ENCODE data around the gene ADIG.
"Not testable (repeated sequence)": the region's sequence is repeated elsewhere in the genome, so short reads cannot be mapped to it uniquely, and the experiment has no call there.

ADIG gene

DNA sequence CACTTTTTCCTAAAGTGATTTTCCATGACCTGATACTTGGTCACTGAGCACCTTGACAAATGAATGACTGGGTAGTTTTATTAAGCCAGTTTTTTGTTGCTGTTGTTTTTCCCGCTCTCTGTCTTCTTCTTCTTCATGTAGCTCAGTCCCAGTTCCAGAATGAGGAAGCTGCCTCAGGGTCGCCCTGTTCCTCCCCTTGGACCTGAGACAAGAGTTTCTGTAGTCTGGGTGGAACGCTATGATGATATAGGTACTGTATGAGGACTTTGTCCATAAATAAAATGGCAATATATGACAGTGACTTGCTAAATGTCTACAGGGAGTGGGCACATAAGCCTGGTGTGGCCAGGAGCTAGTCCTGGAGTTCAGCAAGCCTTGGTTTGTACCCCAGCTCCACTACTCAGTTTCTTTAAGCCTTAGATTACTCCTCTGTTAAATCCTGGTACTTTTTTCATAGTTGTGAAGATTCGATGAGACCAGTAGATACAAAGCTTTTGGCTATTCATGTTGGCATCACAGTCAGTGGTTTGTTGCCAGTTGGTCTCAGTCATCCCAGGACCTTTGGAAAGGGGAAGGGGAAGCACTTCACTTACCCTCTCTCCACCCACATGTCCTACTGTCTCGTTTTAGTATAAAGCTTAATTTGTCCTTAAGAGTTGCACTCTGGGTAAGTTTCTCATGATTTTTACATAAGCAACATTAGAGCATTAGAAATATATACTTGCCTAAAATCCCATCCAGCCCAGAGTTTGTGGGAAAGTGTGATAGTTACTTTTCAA lies 11.1 kb upstream of the ADIG start:
- no peak for DNase-seq (ENCODE audit: low read depth in 1 of 2, low spot score in 1 of 2)

DNA sequence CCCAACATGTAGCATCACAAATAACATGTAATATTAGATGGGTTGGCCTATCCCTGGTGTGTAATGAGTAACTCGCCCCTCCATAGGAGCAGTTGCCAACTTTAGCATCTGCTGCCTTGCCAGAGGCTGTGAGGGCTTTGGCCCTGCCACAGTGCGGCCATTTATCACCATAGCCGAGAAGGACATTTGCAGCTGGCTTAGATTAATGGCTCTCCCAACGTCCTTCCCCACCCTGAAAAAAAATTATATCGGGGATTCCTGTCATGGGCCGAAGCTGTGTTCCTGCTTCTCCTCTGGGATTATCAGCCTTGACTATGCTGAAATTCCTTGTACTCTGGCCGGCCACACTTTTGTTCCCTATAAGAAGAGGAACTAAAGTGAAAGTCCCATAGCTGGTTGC lies 7.6 kb upstream of the ADIG start:
- no peak for DNase-seq (ENCODE audit: low read depth in 1 of 2, low spot score in 1 of 2)

DNA sequence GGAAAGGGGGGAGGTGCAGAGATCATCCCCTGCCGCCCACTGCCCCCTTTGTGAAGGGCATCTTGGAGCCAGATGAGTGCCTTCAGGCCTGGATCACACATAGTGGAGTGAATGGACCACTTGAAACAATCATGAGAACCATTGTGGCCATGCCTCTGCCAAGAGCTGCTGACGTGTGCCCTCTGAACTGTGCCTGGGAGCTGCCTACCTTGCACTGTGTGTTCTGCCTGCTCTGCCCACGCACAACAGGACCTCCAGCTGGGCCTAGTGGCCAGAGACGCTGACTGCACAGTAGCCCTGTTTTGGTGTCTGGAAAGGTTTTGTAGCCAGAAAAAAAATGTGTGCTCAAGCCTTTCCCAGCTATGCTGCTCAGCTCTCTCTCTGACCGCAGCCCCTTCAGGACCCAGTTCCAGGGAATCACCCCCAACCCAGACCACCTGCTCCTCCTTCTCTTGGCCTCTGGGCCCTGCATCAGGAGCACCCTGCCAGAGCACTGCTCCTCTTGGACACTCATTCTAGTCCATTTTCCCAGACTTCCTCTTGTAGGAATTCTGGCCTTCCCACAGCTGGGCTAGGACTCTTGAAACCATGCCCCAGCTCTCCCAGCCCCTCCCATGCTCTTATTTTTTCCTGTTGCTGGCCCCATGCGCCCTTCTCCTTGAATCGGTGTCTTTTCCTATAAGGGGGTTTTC lies 1.6 kb upstream of the ADIG start:
- DNase-seq (ENCODE audit: low read depth in 1 of 2, low spot score in 1 of 2): no peak

DNA sequence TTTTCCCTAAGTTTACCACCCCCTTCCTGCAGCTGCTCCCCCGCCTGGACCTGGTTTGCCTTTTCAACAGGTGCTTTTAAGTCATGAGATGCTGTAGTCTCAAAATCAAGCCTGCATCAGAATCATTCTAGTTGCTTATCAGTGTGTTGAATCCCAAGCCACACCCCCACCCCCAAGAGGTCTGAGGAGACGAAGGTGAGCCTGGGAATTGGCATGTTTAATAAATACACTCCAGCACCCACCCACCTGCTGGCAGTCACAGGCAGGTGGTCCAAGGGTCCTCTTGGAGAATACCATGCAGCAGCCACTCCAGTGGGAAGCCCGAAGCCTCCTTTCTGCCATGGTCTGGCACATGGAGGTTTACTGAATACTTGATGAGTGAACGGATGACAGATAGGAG lies 1.1 kb upstream of the ADIG start:
- no peak for DNase-seq (ENCODE audit: low read depth in 1 of 2, low spot score in 1 of 2)

DNA sequence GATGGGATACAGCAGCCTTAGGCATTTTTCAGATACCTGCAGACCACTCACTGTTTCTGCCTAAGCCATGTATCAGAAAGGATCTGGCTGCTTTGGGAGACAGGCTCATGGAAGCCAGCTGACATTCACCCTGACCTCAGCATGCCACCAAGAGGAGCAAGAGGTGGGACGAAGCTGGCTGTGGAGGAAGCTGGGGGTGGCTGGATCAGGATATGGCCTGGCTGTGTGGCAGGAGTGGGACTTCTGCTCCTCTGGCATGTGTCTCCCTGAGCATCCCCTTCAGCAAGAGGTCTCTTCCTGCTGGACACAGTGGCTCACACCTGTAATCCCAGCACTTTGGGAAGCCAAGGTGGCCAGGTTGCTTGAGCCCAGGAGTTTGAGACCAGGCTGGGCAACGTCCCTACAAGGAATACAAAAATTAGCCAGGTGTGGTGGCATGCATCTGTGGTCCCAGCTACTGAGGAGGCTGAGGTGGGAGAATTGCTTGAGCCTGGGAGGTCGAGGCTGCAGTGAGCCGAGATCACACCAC lies 897 bp downstream of the ADIG start:
- no peak for DNase-seq (ENCODE audit: low read depth in 1 of 2, low spot score in 1 of 2)

DNA sequence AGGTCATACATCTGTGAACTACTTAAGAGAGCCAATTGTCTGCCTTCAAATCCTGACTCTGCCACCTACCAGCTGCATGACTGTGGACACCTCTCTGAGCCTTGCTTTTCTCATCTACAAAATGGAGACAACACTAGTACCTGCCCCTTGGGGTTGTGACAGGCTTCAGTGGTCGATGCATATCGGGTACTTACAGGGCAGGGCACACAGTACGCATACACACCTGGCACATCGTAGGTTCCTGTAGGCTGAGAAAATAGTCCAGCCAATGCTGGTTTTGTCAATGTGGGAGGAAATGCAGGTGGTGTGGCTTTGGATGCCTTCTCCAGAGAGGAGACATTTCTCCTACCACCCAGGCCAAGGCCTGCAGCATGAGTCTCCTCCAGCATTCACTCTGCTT lies 2.3 kb downstream of the ADIG start:
- no peak for DNase-seq (ENCODE audit: low read depth in 1 of 2, low spot score in 1 of 2)

DNA sequence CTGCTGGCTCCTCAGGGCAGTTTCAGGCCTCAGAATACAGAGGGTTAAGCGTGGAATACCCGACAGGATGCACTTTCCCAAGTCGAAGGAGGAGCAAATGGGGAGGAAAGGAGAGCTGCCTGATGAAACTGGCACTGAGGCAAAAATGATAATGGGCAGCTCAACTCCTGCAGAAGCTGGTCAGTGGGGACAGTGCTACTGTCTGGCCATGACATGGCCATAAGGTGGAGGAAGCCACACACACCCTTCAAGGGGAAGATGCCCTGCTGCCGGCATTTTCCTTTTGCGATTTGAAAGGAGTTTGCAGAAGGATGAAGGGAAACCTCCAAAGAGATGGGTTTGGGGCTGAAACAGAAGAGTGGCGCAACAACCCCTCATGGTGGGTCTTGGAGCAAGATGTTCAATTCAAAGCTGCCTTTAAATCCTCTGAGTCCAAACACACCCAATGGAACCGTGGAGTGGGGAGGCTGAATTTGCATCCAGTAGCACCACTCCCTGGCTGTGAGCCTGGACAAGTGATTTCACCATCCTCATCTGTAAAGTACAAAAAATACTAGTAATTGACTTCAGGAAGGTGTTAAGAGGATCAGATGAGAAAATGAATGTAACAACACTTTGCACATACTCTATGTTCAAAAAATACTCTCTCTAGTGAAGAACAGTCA lies 3.2 kb downstream of the ADIG start:
- DNase-seq (ENCODE audit: low read depth in 1 of 2, low spot score in 1 of 2): no peak

DNA sequence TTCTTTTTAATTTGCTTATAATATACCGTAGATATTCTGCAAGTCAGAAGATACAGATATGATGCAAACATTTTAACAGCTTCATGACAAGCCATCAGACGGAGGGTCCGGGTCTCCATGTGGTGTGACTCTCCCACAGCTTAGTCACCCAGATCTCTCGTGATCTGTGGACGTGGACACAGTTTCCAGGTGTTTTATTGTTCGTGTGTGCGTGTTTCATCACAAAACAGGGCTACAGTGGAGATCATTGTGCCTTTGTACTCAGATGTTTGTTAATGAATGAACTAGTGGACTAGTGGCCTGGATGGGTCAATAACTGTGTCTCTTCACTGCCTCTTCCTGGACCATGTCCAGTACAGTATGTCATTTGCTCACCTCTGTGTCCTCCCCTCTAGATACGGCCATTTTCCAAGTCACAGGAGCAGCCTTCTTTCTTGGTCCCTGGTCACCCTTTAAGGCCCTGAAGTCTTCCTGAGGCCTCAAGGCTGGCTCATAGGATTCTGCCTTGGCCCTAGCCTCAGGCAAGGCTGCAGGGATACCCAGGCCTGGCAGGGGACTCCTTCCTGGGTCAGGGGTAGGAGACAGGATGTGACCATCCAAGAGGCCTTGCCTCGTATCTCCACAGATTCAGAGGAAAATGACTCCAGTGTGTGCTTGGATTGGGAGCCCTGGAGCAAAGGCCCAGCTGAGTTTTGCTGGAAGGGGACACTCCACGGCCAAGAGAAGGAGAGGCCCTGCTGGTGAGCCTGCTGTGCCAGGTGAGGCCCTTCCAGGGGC lies 4.6 kb downstream of the ADIG start:
- no peak for DNase-seq (ENCODE audit: low read depth in 1 of 2, low spot score in 1 of 2)

DNA sequence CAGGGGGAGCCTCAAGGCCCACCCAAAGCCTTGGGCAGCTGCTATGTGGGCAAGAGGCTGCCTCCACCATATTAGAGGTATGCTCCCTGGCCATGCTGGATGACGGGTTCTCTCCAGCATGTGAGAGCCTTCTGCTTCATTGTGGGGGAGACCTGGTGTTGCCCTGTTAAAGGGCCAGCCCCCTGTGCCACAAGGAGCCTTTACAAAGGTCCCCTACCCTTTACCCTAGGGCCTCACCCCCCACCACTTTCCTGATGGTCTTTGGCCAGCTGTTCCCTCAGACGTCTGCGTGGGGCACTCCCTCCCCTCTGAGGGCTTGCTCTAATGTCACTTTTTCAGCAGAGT lies 5.2 kb downstream of the ADIG start:
- DNase-seq (ENCODE audit: low read depth in 1 of 2, low spot score in 1 of 2): no peak

DNA sequence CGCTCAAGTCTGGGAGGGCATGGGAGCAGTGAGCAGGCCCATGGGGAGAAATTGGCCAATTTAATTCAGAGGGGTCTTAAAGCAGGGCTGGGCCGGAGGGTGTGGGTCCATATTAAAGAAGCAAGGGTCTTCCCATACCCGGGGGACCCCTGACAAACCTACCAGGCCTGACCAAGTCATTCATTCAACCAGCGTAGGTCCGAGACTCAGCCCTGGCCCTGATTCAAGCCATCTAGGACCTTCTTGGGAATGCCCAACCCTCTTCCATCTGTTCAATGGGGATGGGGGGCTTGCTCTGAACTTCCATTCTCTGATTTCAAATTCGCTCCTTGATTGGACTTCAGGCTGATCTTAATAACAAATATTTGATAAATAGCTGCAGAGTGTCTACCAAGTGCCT lies 7.3 kb downstream of the ADIG start:
- no peak for DNase-seq (ENCODE audit: low read depth in 1 of 2, low spot score in 1 of 2)

DNA sequence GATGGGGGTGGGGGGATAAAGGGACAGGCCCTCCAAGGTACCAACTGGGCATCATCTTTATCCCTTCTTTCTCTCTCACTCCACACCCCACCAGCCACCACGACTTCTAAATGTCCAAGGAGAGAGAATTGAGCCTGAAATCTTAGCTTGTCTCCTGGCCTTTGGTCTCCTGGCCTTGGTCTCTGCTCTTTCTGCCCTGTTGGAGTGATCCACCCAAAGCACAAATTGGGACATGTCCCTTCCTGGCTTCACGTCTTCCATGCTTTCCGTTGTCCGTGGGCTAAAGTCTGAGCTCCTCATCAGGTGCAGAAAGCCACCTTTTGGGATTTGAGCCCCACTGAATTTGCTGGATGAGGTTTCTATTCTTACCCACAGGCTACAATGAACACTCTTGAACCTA lies 8.4 kb downstream of the ADIG start:
- no peak for DNase-seq (ENCODE audit: low read depth in 1 of 2, low spot score in 1 of 2)

DNA sequence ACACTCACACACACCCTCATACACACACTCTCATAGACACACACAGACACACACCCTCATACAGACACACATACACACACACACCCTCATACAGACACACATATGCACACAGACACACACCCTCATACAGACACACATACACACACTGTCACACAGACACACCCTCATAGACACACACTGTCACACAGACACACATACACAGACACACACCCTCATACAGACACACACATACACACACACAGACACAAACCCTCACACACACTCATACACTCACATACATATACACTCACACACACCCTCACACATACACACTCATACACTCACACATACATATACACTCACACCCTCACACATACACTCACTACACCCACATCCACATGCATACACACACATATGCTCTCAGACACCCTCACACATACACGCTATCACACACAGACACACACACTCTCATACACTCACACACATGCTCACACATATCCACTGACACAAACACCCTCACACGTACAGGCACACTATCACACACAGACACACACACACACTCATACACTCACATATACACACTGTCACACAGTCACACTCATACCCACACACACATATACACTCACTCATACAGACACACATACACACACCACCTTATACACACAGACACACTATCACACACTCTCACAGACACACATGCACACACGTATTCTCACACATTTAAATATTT lies 9.1 kb downstream of the ADIG start:
- DNase-seq (ENCODE audit: low read depth in 1 of 2, low spot score in 1 of 2): no peak

DNA sequence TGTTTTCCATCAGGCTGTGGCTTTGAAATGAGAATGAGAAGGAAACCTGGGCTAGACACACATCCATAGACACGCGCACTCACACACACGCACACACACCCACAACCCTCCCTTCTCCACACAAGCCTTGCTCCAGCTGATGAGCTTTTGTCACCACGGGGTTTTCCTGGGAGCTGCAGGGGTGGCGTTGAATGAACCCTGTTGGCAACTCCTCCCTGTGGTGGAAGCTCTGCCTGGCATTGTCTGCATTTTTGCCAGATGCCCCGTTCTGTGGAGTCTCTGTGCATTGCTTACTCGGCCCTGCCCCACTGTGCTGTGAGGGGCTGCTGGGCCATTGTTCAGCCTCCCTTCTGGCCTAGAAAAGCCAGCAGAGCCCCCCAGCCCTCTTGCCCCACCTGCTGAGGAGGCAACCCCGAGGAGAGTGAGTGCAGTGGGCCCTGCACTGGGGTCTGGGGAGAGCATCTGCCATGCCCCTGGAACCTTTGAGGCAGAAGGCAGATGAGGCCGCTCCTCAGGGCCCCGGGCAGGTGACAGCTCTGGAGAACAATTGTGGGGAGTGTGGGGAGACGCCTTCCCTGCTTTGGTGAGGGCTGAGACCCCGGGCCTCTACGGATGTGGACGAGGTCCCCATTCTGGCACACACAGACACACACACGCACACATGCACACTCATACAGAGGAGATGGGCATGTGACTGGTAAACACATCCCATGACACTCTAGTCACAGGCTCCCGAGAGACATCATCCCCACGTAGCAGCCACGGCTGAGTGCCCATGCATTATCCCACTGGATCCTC lies 9.9 kb downstream of the ADIG start:
- DNase-seq (ENCODE audit: low read depth in 1 of 2, low spot score in 1 of 2): no peak

DNA sequence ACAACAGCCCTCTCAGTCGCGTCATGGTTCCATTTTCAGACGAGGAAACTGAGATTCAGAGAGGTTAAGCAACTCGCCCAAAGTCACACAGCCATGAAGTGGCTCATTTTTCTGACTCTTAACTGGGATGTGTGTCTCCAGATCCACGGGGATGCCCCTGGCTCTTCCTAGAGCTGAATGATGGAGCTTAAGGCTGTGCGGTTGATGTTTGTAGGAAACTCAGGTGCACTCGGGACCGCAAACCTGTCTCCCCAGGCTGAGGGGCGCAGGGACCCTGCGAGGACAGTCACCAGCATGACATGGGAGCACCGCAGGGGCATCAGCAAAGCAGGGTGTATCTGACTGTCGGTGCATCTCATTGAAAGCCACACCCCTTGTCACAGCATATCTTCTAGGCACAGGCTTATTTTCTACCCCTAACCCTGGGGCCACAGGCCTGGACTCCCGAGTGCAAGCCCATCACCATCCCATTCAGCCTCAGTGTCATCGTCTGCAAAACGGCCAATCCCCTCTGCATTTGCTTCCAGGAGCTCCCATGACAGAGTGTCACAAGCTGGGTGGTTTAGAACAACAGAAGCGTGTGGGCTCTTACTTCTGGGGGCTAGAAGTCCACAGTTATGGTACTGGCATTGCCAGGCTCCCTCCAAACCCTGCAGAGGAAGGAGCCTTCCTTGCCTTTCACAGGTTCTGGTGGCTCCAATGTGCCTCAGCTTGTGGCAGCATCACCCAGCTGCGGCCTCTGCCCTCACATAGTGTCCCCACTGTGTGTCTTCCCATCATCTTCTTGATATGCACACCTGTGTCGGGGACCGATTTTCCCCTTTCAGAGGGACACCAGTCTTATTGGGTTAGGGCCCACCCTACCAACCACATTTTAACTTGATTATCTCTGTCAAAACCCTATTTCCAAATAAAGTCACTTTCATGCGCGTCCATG lies 10.7 kb downstream of the ADIG start:
- no peak for DNase-seq (ENCODE audit: low read depth in 1 of 2, low spot score in 1 of 2)

DNA sequence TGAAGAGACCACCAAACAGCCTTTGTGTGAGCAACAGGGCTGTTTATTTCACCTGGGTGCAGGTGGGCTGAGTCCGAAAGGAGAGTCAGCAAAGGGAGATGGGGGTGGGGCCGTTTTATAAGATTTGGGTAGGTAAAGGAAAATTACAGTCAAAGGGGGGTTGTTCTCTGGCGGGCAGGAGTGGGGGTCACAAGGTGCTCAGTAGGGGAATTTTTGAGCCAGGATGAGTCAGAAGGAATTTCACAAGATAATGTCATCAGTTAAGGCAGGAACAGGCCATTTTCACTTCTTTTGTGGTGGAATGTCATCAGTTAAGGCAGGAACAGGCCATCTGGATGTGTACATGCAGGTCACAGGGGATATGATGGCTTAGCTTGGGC lies 11.4 kb downstream of the ADIG start:
- DNase-seq (ENCODE audit: low read depth in 1 of 2, low spot score in 1 of 2): not testable (repeated sequence)

DNA sequence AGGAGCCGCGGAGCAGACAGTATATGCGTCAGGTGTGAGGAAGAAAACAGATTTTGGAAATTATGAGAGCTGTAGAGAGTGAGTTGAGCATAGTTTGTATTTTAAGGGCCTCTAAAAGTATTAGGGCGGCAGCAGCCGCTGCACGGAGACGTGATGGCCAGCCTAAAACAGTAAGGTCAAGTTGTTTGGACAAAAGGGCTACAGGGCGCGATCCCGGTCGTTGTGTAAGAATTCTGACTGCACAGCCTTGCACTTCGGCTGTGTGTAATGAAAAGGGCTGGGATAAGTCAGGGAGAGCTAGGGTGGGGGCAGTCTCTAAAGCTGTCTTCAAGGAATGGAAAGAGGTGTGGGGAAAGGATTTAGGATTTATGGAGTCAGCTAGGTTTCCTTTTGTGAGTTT lies 13.3 kb downstream of the ADIG start:
- not testable (repeated sequence) for DNase-seq (ENCODE audit: low read depth in 1 of 2, low spot score in 1 of 2)

DNA sequence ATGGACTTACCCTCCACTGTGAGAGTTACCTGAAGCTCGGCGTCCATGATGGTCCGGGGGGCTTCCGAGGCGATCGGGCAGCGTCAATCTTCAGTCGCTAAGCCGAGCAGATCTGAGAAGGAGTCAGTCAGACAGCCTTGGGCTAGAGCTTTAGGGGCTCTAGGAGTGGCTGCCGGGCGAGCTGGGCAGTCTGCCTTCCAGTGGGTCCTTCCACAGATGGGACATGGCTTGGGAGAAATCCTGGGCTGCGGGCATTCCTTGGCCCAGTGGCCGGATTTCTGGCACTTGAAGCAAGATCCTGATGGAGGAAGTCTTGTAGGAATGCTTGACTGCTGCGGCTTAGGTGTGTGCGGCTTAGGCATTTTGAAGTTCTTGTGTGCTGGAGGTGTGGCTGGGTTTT lies 14.9 kb downstream of the ADIG start:
- not testable (repeated sequence) for DNase-seq (ENCODE audit: low read depth in 1 of 2, low spot score in 1 of 2)

DNA sequence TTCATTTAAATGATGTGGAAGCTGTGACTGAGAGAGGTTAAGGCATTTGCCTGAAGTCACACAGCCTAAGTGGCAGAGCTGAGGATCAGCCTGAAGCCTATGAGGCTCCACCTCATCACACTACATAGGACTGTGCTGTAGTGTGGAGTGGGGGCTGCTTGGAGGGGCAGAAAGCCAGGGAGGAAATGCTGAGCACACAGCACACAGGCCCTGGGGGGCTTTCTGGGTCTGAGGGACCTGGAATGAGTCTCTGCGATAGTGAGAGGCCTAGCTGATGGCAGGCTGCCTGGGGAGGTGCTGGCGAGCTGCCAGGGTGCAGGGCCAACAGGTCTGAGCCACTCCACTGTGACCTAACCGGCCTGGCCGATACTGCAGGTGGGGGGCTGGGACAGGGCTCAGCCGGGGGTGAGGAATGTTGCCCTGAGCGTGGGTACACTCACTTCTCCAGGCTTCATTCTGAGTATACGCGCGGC lies 18.4 kb downstream of the ADIG start:
- DNase-seq (ENCODE audit: low read depth in 1 of 2, low spot score in 1 of 2): no peak

DNA sequence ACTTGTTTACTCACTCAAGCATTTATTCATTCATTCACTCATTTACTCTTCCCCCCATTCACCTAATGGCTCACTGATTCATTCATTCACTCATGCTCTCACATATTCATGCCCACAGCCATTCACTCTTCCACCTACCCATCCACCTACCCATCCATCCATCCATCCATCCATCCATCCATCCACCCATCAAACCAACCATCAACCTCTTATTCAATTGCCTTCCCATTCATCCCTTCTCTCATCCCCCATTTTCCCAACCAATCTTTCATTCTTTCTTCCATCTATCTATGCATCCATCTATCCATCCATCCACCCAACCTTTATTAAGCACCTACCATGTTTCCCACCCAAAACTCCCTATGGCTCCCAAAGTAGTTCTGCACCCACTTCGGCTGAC lies 19.1 kb downstream of the ADIG start:
- no peak for DNase-seq (ENCODE audit: low read depth in 1 of 2, low spot score in 1 of 2)

Data from stimulated activated CD4-positive, alpha-beta T cell treated with anti-CD3 and anti-CD28 coated beads, Interleukin-15, amount 100 ng/mL, for 1 hour (primary cell).